Stimulated activated naive CD8-positive, alpha-beta T cell treated with anti-CD3 and anti-CD28 coated beads, Interleukin-15, Interleukin-2, amounts not matched to agents 100 ng/mL and 50 ng/mL, for 24 hours (primary cell): Measurements from ENCODE around the gene CD9.
A peak's percentile ranks its signal among the peaks of the same experiment; 100 is the strongest.

Experiments
- H3K27ac Mint-ChIP-seq: one replicate; pipeline ENCODE4 v1.8.0; 2021; ENCODE audit warnings: mild to moderate bottlenecking, mixed read lengths
- H3K27me3 Mint-ChIP-seq: one replicate; pipeline ENCODE4 v1.8.0; 2021; ENCODE audit warnings: mixed read lengths
- H3K36me3 Mint-ChIP-seq: one replicate; pipeline ENCODE4 v1.8.0; 2021; ENCODE audit warnings: low read depth, mixed read lengths
- H3K4me1 Mint-ChIP-seq: one replicate; pipeline ENCODE4 v1.8.0; 2021; ENCODE audit warnings: low read depth, mixed read lengths
- H3K4me3 Mint-ChIP-seq: one replicate; pipeline ENCODE4 v1.8.0; 2021; ENCODE audit warnings: mild to moderate bottlenecking, mixed read lengths
- H3K9me3 Mint-ChIP-seq: one replicate; pipeline ENCODE4 v1.8.0; 2021; ENCODE audit warnings: mixed read lengths

Gene CD9

GRCh38 chr12:6216581-6216980 lies 16.4 kb downstream of the CD9 start:
- H3K36me3 Mint-ChIP-seq: no peaks in the 10 kb centered on the region

GRCh38 chr12:6218347-6218925 lies 18.2 kb downstream of the CD9 start:
- Mint-ChIP-seq H3K36me3 (no peaks in the 10 kb centered on the region), H3K9me3 (no peaks in the 10 kb centered on the region), H3K27ac (peak overlapping the region; percentile 55), H3K27me3 (no peaks in the 10 kb centered on the region), H3K4me1 (peaks cover 32% of the 10 kb centered on the region), H3K4me3 (peak overlapping the region; percentile 8)

More at GRCh38 chr12:6216581-6216980, 16.4 kb downstream of the CD9 start:
- Mint-ChIP-seq H3K9me3 (no peaks in the 10 kb centered on the region), H3K4me3 (no peak overlapping the region), H3K27me3 (no peaks in the 10 kb centered on the region), H3K27ac (no peak overlapping the region), H3K4me1 (peaks cover 32% of the 10 kb centered on the region)

- H3K4me3 Mint-ChIP-seq: no peak overlapping the region
- no peaks in the 10 kb centered on the region for H3K36me3 Mint-ChIP-seq
- H3K4me1 Mint-ChIP-seq: peaks cover 32% of the 10 kb centered on the region
- H3K27me3 Mint-ChIP-seq: no peaks in the 10 kb centered on the region
- H3K9me3 Mint-ChIP-seq: no peaks in the 10 kb centered on the region
- no peak overlapping the region for H3K27ac Mint-ChIP-seq
Measured at GRCh38 chr12:6219980-6220379, 19.8 kb downstream of the CD9 start.

- Mint-ChIP-seq H3K4me3 (no peak overlapping the region), H3K27me3 (no peaks in the 10 kb centered on the region), H3K36me3 (no peaks in the 10 kb centered on the region), H3K27ac (no peak overlapping the region), H3K9me3 (no peaks in the 10 kb centered on the region), H3K4me1 (peaks cover 27% of the 10 kb centered on the region)
Measured at GRCh38 chr12:6221146-6221545, 20.9 kb downstream of the CD9 start.

GRCh38 chr12:6222078-6222654 lies 22.0 kb downstream of the CD9 start:
- no peaks in the 10 kb centered on the region for H3K27me3 Mint-ChIP-seq
- H3K9me3 Mint-ChIP-seq: no peaks in the 10 kb centered on the region
- H3K4me3 Mint-ChIP-seq: no peak overlapping the region
- peaks cover 23% of the 10 kb centered on the region for H3K4me1 Mint-ChIP-seq
- H3K36me3 Mint-ChIP-seq: no peaks in the 10 kb centered on the region
- H3K27ac Mint-ChIP-seq: no peak overlapping the region

GRCh38 chr12:6223545-6223944 lies 23.3 kb downstream of the CD9 start:
- Mint-ChIP-seq H3K27ac (no peak overlapping the region), H3K4me1 (peaks cover 12% of the 10 kb centered on the region), H3K27me3 (peaks cover 2% of the 10 kb centered on the region), H3K4me3 (no peak overlapping the region), H3K36me3 (no peaks in the 10 kb centered on the region), H3K9me3 (no peaks in the 10 kb centered on the region)

GRCh38 chr12:6224550-6224949 lies 24.4 kb downstream of the CD9 start:
- Mint-ChIP-seq H3K4me1 (peaks cover 13% of the 10 kb centered on the region), H3K27ac (no peak overlapping the region), H3K9me3 (no peaks in the 10 kb centered on the region), H3K36me3 (no peaks in the 10 kb centered on the region), H3K4me3 (no peak overlapping the region), H3K27me3 (peaks cover 2% of the 10 kb centered on the region)

- Mint-ChIP-seq H3K36me3 (no peaks in the 10 kb centered on the region), H3K4me3 (no peak overlapping the region), H3K27ac (no peak overlapping the region), H3K27me3 (peaks cover 2% of the 10 kb centered on the region), H3K4me1 (peaks cover 24% of the 10 kb centered on the region), H3K9me3 (no peaks in the 10 kb centered on the region)
Measured at GRCh38 chr12:6225630-6226001, 25.4 kb downstream of the CD9 start.

GRCh38 chr12:6226002-6226678 lies 25.9 kb downstream of the CD9 start:
- Mint-ChIP-seq H3K27me3 (peaks cover 2% of the 10 kb centered on the region), H3K36me3 (no peaks in the 10 kb centered on the region), H3K4me1 (peaks cover 29% of the 10 kb centered on the region), H3K4me3 (no peak overlapping the region), H3K27ac (no peak overlapping the region), H3K9me3 (no peaks in the 10 kb centered on the region)

GRCh38 chr12:6226679-6227051 lies 26.5 kb downstream of the CD9 start:
- Mint-ChIP-seq H3K27ac (no peak overlapping the region), H3K9me3 (no peaks in the 10 kb centered on the region), H3K4me3 (no peak overlapping the region), H3K4me1 (peaks cover 34% of the 10 kb centered on the region), H3K27me3 (peaks cover 2% of the 10 kb centered on the region), H3K36me3 (no peaks in the 10 kb centered on the region)

GRCh38 chr12:6228535-6229223 lies 28.5 kb downstream of the CD9 start:
- Mint-ChIP-seq H3K36me3 (no peaks in the 10 kb centered on the region), H3K27ac (no peak overlapping the region), H3K9me3 (no peaks in the 10 kb centered on the region), H3K27me3 (peaks cover 2% of the 10 kb centered on the region), H3K4me1 (peaks cover 49% of the 10 kb centered on the region), H3K4me3 (no peak overlapping the region)

GRCh38 chr12:6229224-6230218 lies 29.3 kb downstream of the CD9 start:
- Mint-ChIP-seq H3K4me3 (no peak overlapping the region), H3K9me3 (no peaks in the 10 kb centered on the region), H3K27me3 (peaks cover 2% of the 10 kb centered on the region), H3K4me1 (peaks cover 49% of the 10 kb centered on the region), H3K27ac (peak overlapping the region; percentile 89), H3K36me3 (no peaks in the 10 kb centered on the region)

- Mint-ChIP-seq H3K27me3 (peaks cover 2% of the 10 kb centered on the region), H3K9me3 (no peaks in the 10 kb centered on the region), H3K27ac (peak overlapping the region; percentile 89), H3K4me1 (peaks cover 48% of the 10 kb centered on the region), H3K36me3 (no peaks in the 10 kb centered on the region), H3K4me3 (peak overlapping the region; percentile 69)
Measured at GRCh38 chr12:6230321-6231110, 30.3 kb downstream of the CD9 start.
